Measurements from ENCODE around the gene NUDT1.

The NUDT1 gene

DNA sequence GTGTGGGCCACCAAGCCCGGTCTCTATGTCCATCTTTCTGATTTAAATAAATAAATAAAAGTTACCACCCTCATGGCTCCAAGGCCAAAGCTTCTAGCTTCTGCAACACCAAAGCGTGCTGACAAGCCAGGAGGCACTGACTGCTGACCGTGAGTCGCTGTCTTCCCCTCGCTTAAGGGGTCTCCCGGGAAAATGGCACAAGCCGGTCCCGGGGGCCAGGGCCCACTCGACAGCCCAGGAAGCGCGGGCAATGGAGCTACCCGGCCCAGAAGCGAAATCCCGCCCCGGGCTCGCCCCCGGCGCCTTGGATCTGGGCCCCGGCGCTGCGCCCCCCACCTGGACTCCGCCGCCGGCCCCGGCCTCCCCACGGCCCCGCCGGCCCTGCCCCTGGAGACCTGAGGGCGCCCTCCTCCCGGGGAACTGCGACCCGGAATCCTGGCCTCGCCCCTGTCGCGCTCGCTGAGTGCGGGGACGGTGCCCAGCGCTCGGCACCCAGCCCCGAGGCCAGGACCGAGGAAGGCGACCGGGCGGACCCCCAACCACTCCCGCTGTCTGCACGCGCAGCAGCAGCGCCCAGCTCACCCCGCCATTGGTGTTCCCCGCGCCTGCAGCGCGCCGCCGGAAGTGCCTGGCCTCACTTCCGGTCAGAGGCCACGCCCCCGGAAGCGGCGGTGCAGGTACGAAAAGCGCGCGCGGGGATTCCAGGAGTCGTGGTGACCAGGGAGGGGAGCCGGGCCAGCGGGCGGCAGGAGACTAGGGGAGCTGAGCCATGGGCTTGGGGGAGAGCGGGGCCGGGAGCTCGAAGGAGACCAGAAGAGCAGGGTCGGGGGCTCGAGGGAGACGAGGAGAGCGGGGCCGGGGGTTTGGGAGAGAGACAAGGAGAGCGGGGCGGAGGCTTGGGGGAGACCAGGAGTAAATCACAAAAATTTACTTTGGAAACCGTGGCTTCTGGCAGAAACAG, at the start of gene NUDT1, which contains the start of gene MRM2:
Gene NUDT1 (plus strand): TSS at position 647 of the 961 bp plus-strand sequence. CDS start 2,349 bp downstream, outside the sequence.
Gene MRM2 (minus strand): TSS at position 626 of the 961 bp plus-strand sequence. CDS start 36 bp downstream, at position 590.
- DNase-seq = peak; percentile 22 to 83

DNA sequence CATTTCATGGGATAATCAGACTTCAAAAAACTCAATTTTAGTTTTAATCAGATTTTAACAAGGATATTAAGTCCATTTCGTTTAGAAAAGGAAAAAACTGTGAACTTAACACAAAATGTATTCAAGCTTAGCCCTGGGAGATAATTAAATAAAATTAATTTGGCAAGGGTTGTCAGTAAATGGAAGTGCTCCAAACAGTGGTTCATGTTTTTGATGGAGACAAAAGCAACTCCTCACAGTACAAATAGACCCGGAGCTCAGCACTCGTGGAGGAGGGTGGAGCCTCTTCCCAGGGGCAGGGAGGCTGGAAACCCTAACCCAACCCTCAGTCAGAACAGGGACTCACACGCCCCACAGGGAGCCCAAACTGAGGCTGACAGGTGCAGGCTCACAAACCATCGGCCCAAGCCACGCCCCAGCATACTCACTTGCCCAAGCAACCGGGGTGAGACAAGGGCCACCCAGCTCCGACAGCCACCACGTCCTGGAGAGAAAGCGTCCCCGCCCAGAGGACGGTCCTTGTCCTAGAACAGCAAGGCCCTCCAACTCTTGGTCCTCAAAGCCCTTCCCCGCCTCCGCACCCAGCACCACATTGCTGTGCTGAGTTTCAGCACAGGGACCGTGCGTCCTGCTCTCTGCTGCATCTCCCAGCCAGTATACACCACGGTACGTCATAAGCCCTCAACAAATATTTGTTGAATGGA, 49.0 kb upstream of the NUDT1 start:
- no peak for DNase-seq

DNA sequence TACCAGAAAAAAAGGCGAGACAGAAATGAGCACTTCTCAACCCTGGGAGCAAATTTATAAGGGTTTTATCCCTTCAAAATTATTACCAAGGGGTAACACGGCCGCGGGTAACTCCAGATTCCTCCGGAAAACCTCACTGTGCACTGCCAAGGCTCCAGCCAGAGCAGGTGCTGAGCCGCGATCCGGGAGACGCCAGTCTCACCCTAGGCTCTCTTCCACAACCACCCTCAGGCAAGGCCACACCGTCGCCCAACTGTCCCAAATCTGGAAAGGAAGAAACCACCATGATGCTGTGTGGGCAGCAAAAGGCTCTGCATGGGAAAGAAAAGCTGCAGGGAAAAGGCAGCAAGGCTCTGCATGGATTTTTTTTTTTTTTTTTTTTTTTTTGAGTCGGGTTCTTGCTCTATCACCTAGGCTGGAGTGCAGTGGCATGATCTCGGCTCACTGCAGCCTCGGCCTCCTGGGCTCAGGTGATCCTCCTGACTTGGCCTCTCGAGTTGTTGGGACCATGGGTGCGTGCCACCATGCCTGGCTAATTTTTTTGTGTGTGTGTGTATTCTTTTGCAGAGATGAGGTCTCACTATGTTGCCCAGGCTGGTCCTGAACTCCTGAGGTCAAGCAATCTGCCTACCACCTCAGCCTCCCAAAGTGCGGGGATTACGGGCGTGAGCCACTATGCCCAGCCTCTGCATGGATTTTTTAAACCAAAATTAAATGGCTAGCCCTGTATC, 48.3 kb upstream of the NUDT1 start:
- DNase-seq = no peak

DNA sequence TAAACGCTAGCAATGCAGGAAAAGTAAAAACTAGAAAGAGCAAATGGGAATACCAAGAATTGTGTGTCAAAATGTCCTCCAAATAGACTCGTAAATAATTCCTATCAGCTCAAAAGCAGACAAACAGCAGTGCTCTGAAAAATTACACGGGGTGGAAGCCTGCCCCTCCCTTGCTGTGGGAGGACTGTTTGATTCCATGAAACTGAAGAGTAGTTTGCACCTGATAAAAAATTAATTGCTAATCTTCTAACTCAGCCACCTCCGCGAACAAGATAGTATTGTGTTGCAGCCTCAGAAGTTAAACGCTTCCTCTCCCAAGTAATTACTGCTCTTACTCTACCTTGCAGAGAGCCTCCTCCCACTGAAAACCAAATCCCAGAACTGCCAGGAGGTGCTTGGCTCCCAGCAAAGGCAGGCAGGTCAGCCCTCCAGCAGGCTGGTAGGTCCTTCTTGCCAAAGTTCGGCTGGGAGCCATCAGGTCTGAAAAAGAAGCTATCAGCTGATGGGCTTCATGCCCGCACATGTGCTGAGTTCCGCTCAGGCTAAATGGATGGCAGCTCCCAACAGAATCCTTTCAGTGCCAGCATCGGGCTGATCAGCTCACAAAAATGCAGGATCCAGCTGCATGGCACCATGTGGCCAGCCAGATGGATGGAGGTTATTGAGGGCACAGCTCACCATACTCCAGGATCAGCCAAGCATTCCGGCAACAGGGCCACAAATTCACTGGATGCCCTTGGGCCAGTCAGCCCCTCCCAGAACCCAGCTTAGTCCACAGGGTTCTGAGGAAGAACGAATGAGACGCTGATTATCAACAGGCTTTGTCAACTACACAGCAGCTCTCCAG, 46.4 kb upstream of the NUDT1 start:
- DNase-seq = no peak

DNA sequence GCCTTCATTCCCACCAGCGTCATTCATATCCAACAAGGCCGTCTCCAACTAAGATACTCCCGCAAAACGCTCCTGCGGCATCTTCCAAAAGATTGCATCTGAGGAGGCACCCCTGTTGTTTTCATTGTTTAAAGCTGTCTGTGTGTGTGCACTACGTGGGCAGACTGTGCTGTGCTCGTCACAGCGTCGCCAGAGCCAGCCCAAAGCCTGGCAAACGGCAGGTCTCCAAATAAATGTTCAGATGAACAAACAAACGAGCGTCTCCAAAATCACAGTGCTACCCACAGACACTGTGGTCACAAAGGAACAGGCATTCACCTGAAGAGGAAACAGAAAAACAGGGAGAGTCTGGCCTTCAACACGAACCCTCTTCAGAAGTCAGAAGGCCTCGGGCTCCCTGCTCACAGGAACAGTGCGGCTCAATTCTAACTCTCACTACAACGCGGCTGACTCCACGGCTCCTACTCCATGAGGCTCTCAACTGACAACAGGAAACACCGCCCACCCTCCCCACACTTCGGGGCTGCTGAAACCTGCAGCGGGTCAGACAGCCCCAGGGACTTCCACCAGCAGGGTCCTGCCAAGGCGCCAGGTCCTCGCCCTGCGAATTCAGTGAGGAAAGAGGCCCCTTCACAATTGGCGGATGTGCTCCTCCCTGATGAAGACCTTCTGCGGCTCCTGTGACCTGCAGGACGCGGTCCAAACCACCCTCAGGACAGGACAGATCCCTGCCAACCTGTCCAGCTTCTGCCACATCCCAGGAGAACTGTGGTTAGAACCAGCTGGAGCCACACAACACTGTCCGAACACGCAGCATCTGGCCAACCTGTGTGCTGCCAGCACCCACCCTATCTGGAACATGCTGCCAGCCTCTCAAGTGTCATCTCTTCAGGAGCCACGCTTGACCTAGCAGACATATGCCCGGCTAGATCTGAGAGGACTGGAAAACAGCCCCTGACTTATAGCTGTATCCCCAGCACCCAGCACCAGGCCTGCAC, 45.3 kb upstream of the NUDT1 start:
- DNase-seq = no peak

DNA sequence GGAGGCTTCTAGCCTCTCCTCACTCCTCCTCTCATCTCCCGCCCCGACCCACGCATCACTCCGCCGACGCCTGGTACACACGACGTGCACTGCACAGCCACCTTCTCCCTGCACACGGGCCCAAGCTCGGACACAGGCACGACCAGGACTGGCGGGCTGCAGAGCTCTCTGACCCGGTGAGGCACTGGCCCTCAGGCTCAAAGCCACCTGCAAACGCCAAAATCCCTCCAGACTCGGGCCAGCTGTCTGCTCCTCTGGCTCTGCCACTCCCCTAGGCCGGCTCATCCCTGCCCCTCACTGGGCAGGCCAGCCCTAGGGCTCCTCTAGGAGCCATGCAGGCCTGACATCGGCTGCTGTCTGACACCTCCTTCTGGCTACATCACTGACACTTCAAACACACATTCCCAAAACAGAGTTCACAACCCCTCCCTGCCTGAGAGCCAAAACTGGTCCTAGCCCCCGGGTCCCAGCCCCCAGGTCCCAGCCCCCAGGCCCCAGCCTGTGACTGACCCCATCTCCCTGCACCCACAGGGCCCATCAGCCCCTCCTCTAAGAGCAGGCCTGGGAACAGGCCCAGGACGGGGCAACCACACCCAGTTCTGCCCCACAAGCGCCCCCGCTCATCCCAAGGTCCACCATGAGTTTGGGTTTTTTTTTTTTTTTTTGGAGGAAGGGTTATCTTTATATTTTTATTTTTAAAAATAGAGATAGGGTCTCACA, 44.4 kb upstream of the NUDT1 start:
- DNase-seq = no peak

DNA sequence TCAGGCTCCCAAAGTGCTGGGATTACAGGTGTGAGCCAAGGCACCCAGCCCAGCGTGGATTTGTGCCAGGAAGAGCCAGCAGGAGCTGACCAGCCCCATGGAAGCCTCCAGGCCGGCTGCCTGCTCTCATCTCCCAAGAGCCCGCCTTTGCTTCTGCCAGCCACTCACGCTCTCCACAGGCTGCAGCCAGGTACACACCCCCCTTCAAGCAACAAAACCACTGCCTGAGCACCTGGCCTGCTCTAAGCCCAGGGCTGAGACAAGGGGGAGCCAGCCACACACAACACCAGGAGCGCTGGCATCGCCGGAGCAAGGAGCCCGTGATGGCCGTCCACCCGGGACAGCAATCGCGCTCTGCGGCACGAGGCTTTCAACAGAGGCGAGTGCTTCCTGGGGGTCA, 43.8 kb upstream of the NUDT1 start:
- no peak for DNase-seq

DNA sequence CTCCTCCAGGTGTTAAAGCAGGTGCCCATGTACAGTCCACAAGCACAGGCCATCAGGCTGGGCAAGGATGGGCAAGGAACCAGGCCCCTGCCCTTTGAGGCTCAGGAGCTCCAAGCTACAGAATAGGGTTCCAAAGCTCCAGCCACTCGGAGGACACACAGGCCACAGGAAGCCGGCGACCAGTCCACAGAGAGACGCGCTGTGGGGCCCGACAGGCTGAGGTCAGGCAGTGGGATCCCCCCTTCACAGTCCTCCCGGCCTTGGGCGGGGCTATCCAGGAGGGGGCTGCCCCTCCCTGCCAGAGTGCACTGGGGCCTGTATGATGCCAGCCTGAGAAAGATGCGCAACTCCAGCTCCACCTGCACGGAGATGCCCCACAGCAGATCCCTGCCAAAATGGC, 43.3 kb upstream of the NUDT1 start:
- DNase-seq = no peak

DNA sequence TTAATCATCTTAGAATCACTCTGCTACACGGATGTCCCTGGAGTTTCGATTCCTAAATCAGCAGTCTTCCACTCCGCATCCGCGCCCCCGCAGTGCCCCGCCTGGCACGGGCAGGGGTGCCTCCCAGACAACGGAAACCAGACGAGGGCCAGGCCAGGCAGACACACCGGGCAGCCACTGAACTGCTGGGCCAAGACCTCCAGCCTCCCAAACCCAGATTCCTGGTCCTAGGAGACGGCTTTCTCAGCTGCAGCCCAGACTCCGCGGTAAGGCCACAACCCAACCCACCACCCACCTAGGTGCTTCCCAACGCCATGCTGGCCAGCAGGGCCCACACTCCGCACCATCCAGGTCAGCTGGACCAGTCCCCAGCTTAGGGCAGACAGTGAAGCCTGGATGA, 42.5 kb upstream of the NUDT1 start:
- DNase-seq = no peak

DNA sequence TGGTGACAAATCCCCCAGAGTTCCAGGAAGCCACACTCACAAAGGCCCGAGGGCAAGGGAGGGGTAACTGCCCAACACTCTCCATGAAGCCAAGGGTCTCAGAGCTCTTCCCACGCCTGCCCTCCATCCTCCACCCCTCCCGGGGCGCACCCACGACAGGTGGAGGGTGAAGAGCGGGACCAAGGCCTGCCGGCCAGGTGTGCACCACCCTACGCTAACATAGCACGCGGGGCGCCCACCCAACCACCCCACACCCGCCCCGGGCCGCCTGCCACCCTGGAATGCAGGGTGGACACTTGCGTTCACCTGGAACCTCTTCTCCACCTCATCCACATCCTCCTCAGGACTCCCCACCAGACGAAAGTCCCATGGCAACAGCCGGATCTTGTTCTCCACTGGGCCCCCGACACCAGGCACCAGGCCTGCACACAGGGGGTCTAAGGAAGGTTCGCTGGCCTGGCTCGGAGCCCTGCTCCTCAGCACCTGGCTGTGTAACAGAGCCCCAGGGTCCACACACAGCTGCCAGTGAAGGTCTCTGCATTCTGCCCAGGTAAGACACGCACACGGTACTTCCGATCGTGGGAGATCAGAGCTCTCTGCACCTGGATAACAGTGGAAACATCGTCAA, 42.0 kb upstream of the NUDT1 start:
- DNase-seq = no peak

DNA sequence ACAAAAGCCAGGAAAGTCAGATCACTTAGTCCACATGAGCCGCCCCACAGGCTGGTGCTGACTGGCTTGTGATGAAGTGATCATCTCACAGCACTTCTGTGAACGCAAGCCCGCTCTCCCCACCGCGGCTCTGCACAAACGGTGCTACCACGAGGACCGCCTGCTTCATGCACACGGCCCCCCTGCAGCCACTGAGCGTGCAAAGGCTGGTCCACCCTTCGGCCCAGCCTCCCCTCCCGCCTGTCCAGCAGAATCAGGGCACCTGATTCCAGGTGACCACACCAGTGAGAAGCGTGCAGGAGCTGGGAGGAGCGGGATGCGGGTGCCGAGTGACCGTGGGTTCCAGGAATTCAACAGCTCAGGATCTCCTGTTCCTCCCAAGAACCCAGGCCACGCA, 41.4 kb upstream of the NUDT1 start:
- DNase-seq = no peak

DNA sequence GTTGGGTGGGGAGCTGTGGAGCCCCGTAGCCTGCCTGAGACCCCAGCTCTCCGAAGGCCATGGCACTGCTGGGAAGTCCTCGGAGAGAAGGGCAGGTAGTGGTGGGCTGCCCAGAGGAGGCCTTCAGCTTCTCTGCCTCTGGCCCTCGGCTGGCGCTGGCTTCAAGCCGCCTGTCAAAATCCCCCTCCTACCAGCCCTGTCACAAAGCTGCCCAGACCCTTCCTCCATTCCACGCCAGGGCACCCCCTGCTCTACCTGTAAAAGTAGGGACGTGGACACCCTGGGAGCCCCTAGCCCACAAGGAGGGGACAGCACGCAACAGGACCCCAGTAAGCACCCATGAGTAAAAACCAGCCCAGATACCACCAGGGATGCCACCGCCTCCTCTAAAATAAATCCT, 40.9 kb upstream of the NUDT1 start:
- no peak for DNase-seq

DNA sequence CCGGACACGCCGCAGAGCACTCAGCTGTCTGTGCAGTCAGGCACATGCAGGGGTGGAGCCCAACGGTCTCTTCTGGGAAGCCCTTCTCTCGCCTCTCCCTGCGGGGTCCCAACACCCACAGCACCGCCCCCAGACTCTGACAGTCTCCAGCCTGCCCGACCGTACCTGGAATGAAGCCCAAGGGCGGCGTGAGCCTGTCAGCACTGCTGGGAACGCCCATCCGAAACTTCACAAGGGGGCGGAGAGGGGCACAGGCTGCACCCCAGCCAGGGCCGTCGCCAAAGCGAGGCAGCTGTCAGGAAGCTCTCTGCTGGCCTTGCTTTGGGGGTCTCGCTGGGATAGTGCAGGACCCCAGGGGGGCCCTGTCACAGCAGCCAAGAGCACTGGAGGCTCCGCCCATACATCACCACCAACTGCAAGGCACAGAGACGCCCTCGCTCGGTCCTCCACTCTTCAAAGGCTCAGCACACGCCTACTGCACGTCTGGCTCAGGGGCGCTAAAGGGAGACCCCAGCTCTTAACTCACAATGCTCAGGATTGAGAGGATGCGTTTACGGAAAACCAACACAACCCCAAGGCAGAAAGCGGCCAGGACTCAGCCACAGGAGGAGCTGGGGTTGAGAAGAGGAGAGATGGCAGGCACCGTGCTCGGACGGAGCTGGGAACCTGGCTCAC, 40.2 kb upstream of the NUDT1 start:
- no peak for DNase-seq

DNA sequence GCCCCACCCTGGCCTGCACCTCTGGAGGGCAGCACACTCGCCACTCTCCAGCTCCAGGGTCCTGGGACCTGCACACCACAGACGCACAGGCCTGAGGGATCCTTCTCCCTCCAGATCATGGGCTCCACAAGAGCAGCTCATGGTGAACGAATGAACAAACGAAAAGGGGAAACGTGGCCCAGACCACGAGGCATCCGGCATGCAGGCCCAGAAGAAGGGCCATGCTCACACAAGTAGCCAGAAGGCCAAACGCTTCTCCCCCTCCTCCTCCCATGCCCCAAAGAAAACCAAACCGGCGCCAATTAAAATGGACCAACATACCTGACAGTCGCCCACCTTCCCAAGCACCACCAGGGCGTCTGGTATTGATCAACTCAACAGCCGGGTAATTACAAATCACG, 39.7 kb upstream of the NUDT1 start:
- DNase-seq = no peak

DNA sequence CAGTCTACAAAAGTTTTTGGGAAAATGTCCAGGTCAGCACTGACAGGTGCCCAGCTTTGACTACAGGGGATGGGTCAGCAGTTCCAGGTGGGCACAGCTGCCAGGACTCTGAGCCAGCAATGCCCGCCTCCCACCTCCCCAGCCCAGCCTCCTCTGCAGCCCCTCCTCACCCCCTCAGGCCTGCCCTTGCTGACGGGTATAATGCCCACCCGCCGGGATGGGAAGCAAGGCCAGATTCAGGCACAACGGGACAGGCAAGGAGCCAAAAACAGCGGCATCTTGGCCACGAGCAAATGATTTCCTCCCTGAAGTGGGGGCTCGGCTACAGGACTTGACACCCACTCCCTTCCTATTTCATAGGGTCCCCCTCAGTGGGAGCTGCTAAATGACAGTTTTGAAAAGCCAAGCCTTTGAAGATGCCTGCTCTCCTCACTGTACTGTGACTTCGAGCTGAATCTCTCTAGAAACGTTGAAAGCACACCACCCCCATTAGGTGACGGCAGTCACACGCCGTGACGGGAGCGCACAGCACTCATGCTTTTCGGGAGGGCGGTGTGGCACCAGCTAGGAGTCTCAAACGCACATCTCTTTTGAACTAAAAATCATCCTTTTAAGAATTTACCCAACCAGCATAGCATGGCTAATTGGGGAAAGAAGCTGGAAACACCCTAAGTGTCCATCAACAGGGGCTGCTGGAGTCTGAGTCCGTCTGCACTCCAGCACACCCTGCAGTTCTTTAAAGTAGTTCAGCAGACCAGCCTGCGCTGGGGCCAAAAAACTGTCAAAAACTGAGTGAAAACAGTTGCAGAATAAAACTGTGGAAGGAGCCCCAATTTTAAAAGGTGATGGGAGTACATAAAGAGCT, 38.9 kb upstream of the NUDT1 start:
- no peak for DNase-seq

DNA sequence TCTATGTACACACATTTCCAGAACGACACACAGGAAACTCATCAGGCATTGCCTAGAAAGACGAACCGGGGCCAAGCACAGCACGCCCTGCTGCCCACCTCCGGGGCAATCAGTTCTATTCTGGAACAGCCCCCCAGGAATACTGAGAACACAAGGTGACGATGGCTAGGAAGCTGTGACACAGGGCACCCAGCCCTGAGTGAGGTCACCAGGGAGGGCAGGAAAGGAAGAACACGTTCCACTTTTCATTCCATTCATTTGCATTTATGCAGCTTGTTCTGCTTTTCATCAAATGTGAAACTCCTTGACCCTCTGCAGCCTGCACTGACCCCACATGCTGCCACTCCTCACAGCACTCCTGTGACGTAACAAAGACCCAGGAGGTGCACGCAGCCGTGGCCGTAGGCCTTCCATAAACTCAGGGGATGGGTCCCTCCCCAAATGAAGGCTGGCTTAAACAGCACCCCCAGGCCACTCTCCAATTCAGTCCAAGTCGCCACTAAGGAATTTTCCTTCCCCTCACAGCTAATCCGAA, 38.2 kb upstream of the NUDT1 start:
- no peak for DNase-seq

DNA sequence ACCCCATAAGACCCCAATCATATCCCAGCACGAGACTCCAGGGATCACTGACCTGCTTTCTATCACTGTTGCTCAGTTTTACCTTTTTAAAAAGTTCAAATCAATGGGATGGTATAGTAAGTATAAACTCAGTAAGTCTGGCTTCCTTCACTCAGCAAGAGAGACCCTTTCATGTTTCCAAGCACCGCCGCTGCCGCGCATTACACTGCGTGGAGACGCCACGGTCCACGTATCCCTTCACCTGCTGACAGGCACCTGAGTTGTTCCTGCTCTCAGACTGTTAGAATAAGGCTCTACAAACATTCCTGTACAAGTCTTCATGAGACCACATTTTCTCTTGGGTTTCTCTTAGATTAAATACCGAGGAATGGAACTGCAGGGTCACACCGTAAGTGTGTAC, 37.6 kb upstream of the NUDT1 start:
- DNase-seq = no peak

Measured in NCI-H526 (cell line).